Activated T-cell treated with anti-CD3 and anti-CD28 coated beads for 48 hours (primary cell): ENCODE data around the gene VPS37C.
A peak's percentile ranks its signal among the peaks of the same experiment; 100 is the strongest.
"Not testable (repeated sequence)": the region's sequence is repeated elsewhere in the genome, so short reads cannot be mapped to it uniquely, and the experiment has no call there.

Source experiments
- DNase-seq: peaks from one replicate; pipeline ENCODE4 v3.0.0-alpha.2; 2020; ENCODE audit warnings: low read depth

VPS37C gene

GRCh38 chr11:61161190-61162091 is at the start of gene VPS37C:
Gene VPS37C (minus strand): TSS chr11:61161426. CDS start chr11:61138829, 22,597 bp downstream.
- peak; percentile 95 for DNase-seq

GRCh38 chr11:61210629-61211028 is 49.4 kb upstream of the VPS37C start:
- DNase-seq = not testable (repeated sequence)

- not testable (repeated sequence) for DNase-seq
Observed at GRCh38 chr11:61207636-61208310, 46.5 kb upstream of the VPS37C start.

GRCh38 chr11:61204502-61205059 is 43.4 kb upstream of the VPS37C start:
- DNase-seq = not testable (repeated sequence)

- DNase-seq = not testable (repeated sequence)
Observed at GRCh38 chr11:61203873-61204272, 42.6 kb upstream of the VPS37C start.

- not testable (repeated sequence) for DNase-seq
Observed at GRCh38 chr11:61202950-61203746, 41.9 kb upstream of the VPS37C start, which contains the start of gene PGA3. Gene PGA3 (plus strand): TSS chr11:61203515. CDS start chr11:61203565, 50 bp downstream.

GRCh38 chr11:61201476-61201875 is 40.2 kb upstream of the VPS37C start:
- DNase-seq = no peak

- DNase-seq = no peak
Observed at GRCh38 chr11:61198948-61199523, 37.8 kb upstream of the VPS37C start.

GRCh38 chr11:61198361-61198760 is 37.1 kb upstream of the VPS37C start:
- no peak for DNase-seq

- no peak for DNase-seq
Observed at GRCh38 chr11:61195719-61196118, 34.5 kb upstream of the VPS37C start.

- DNase-seq = no peak
Observed at GRCh38 chr11:61194981-61195695, 33.9 kb upstream of the VPS37C start.

GRCh38 chr11:61194169-61194671 is 33.0 kb upstream of the VPS37C start:
- no peak for DNase-seq

GRCh38 chr11:61193596-61193995 is 32.4 kb upstream of the VPS37C start:
- no peak for DNase-seq

- DNase-seq = no peak
Observed at GRCh38 chr11:61189933-61190332, 28.7 kb upstream of the VPS37C start.

- peak; percentile 69 for DNase-seq
Observed at GRCh38 chr11:61187505-61188130, 26.4 kb upstream of the VPS37C start.

GRCh38 chr11:61186504-61186903 is 25.3 kb upstream of the VPS37C start:
- DNase-seq = no peak

- no peak for DNase-seq
Observed at GRCh38 chr11:61183645-61184044, 22.4 kb upstream of the VPS37C start.

- DNase-seq = no peak
Observed at GRCh38 chr11:61181489-61181888, 20.3 kb upstream of the VPS37C start.

- not testable (repeated sequence) for DNase-seq
Observed at GRCh38 chr11:61180205-61180604, 19.0 kb upstream of the VPS37C start.

- no peak for DNase-seq
Observed at GRCh38 chr11:61176446-61176845, 15.2 kb upstream of the VPS37C start.
